Bronchial epithelial cell (primary cell): ENCODE data around the gene ZNF77. TPM values are rescaled to one million over a fixed set of nuclear protein-coding genes. Genes with fewer than 3 reads are reported as not detected.

Experiments
- total RNA-seq: library from RNA; depleted of rRNA; stranded (reverse); fragments of >200 nt; gene quantifications from 2 replicates; pipeline ENCODE4 v1.2.1, GENCODE V29; 2014

Gene ZNF77
- total RNA-seq, 1 donor from 2014 or later: 7.9 TPM

Other genes starting within 250 kb of the ZNF77 start
- under 0.01 TPM in 2 replicates for gene GNG7, start 242.3 kb downstream of the ZNF77 start, total RNA-seq
- gene DIRAS1, start 223.6 kb downstream of the ZNF77 start, total RNA-seq: under 0.01 TPM in 2 replicates
- gene SLC39A3, start 205.0 kb downstream of the ZNF77 start, total RNA-seq: 24.0 and 38.9 TPM in 2 replicates
- 19.7 and 26.5 TPM in 2 replicates for gene SGTA, start 161.7 kb downstream of the ZNF77 start, total RNA-seq
- 55.6 and 86.4 TPM in 2 replicates for gene THOP1, start 159.5 kb downstream of the ZNF77 start, total RNA-seq
- 3.2 and 3.9 TPM in 2 replicates for gene ZNF554, start 125.1 kb downstream of the ZNF77 start, total RNA-seq
- gene ZNF555, start 103.5 kb downstream of the ZNF77 start, total RNA-seq: 4.6 and 4.7 TPM in 2 replicates
- 2.0 and 2.4 TPM in 2 replicates for gene ZNF556, start 77.6 kb downstream of the ZNF77 start, total RNA-seq
- gene ZNF57, start 44.0 kb downstream of the ZNF77 start, total RNA-seq: 11.1 and 11.6 TPM in 2 replicates
- under 0.01 TPM in 1 of 2 replicates, not detected in the other for gene TLE6, start 32.6 kb upstream of the ZNF77 start, total RNA-seq
- gene TLE2, start 84.3 kb upstream of the ZNF77 start, total RNA-seq: 0.53 and 1.0 TPM in 2 replicates
- gene TLE5, start 117.5 kb upstream of the ZNF77 start, total RNA-seq: 144 and 200 TPM in 2 replicates
- 47.9 and 48.1 TPM in 2 replicates for gene GNA11, start 149.4 kb upstream of the ZNF77 start, total RNA-seq
- 85.0 and 106 TPM in 2 replicates for gene GNA15, start 191.1 kb upstream of the ZNF77 start, total RNA-seq
- 0.26 and 0.90 TPM in 2 replicates for gene S1PR4, start 233.8 kb upstream of the ZNF77 start, total RNA-seq
- 37.9 and 41.6 TPM in 2 replicates for gene NCLN, start 241.0 kb upstream of the ZNF77 start, total RNA-seq